IMR-90 (cell line): Measurements from ENCODE around the gene ABAT.

Experiments
- CEBPB ChIP-seq: IDR thresholded peaks from 2 replicates; pipeline ENCODE4 v1.6.1; 2012; ENCODE audit warnings: low read depth, low read length, improper control_type of control experiment
- CTCF ChIP-seq: conservative IDR thresholded peaks from 2 replicates; pipeline ENCODE4 v1.5.1; 2012; ENCODE audit warnings: mild to moderate bottlenecking, low read depth, low read length, improper control_type of control experiment
- ELK1 ChIP-seq: fragments of 150-350 bp; IDR thresholded peaks from 2 replicates; pipeline ENCODE4 v1.6.1; 2016; ENCODE audit warnings: low read depth, mild to moderate bottlenecking, low read length, moderate library complexity, borderline replicate concordance
- MAFK ChIP-seq: IDR thresholded peaks from 2 replicates; pipeline ENCODE4 v1.6.1; 2012; ENCODE audit warnings: low read depth, low read length, improper control_type of control experiment
- MXI1 ChIP-seq: IDR thresholded peaks from 2 replicates; pipeline ENCODE4 v1.6.1; 2012; ENCODE audit warnings: low read depth, mild to moderate bottlenecking, low read length, moderate library complexity, borderline replicate concordance
- POLR2A ChIP-seq: IDR thresholded peaks from 2 replicates; pipeline ENCODE4 v1.6.1; 2012; ENCODE audit warnings: mild to moderate bottlenecking, low read depth, low read length
- RAD21 ChIP-seq: IDR thresholded peaks from 2 replicates; pipeline ENCODE4 v1.6.1; 2012; ENCODE audit warnings: low read length, improper control_type of control experiment
- RCOR1 ChIP-seq: IDR thresholded peaks from 2 replicates; pipeline ENCODE4 v1.6.1; 2012; ENCODE audit warnings: mild to moderate bottlenecking, low read length, improper control_type of control experiment; ENCODE audit not compliant: insufficient replicate concordance
- SMC3 ChIP-seq: fragments of 150-350 bp; IDR thresholded peaks from 2 replicates; pipeline ENCODE4 v1.6.1; 2016; ENCODE audit warnings: low read depth, mild to moderate bottlenecking, antibody characterized with exemption, low read length, moderate library complexity

GRCh38 chr16:8776129-8776584, 101.7 kb downstream of the ABAT start:
- TF ChIP-seq CTCF (no peak), POLR2A (no peak), CEBPB (no peak), SMC3 (no peak), RAD21 (no peak), MAFK (no peak), MXI1 (no peak), ELK1 (no peak), RCOR1 (no peak)
